HepG2 (cell line): ENCODE results near the gene TYW1. TPM values are rescaled to one million over a fixed set of nuclear protein-coding genes. Genes with fewer than 3 reads are reported as not detected.
A peak's percentile ranks its signal among the peaks of the same experiment; 100 is the strongest.

Experiments
- CEBPG ChIP-seq: IDR thresholded peaks from 2 replicates; pipeline ENCODE4 v1.6.1; 2016
- CTCF ChIP-seq: sonication (generic); formaldehyde crosslinking; IDR thresholded peaks from 2 replicates; pipeline ENCODE4 v1.5.0; 2020; ENCODE audit warnings: mild to moderate bottlenecking, missing genetic modification reagents, moderate library complexity
- DRAP1 ChIP-seq: IDR thresholded peaks from 2 replicates; pipeline ENCODE4 v1.6.1; 2016; ENCODE audit warnings: missing genetic modification reagents, missing compliant biosample characterization
- FOXA1 ChIP-seq, 2 experiments: fragments of 450-650 bp in 1 of 2; sonication (generic) in 1 of 2; formaldehyde crosslinking in 1 of 2; IDR thresholded peaks; 2 replicates each; pipeline versions ENCODE4 v1.4.0 to v1.6.1; 2016 to 2020; ENCODE audit warnings: missing genetic modification reagents in 1 of 2
- FOXA3 ChIP-seq: IDR thresholded peaks from 2 replicates; pipeline ENCODE4 v1.6.1; 2016; ENCODE audit warnings: missing genetic modification reagents, missing compliant biosample characterization
- FOXK2 ChIP-seq: fragments of 450-650 bp; IDR thresholded peaks from 2 replicates; pipeline ENCODE4 v1.6.1; 2016
- JUND ChIP-seq: sonication (generic); formaldehyde crosslinking; IDR thresholded peaks from 2 replicates; pipeline ENCODE4 v1.8.0; 2022; ENCODE audit warnings: mild to moderate bottlenecking, missing genetic modification reagents
- MXI1 ChIP-seq: IDR thresholded peaks from 3 replicates; pipeline ENCODE4 v1.6.1; 2012; ENCODE audit warnings: low read depth, low read length, inconsistent platforms, borderline replicate concordance
- POLR2G ChIP-seq: fragments of 200-400 bp; formaldehyde crosslinking; IDR thresholded peaks from 2 replicates; pipeline ENCODE4 v1.6.1; 2018; ENCODE audit warnings: mild to moderate bottlenecking, low read depth, low read length, moderate library complexity
- YEATS2 ChIP-seq: sonication (generic); formaldehyde crosslinking; IDR thresholded peaks from 2 replicates; pipeline ENCODE4 v1.4.0; 2020; ENCODE audit warnings: missing genetic modification reagents, borderline replicate concordance
- YY1 ChIP-seq: IDR thresholded peaks from 2 replicates; pipeline ENCODE4 v1.6.1; 2011; ENCODE audit warnings: low read length, low read depth, moderate library complexity, mild to moderate bottlenecking; ENCODE audit not compliant: insufficient read depth, insufficient replicate concordance
- ZNF501 ChIP-seq: sonication (generic); formaldehyde crosslinking; IDR thresholded peaks from 2 replicates; pipeline ENCODE4 v1.5.1; 2020; ENCODE audit warnings: mild to moderate bottlenecking, moderate library complexity, missing genetic modification reagents
- ZNF619 ChIP-seq: sonication (generic); formaldehyde crosslinking; IDR thresholded peaks from 2 replicates; pipeline ENCODE4 v1.4.0; 2020; ENCODE audit warnings: mild to moderate bottlenecking, missing genetic modification reagents
- ZNF788 ChIP-seq: sonication (generic); formaldehyde crosslinking; IDR thresholded peaks from 2 replicates; pipeline ENCODE4 v1.5.0; 2020; ENCODE audit warnings: mild to moderate bottlenecking, missing genetic modification reagents, borderline replicate concordance
- polyA plus RNA-seq, 8 experiments: library from polyadenylated mRNA; depleted of rRNA in 3 of 8; stranded (reverse) in 7 of 8; unstranded in 1 of 8; fragments of >200 nt; fragmentation: Illumina TruSeq in 4 of 8; extraction: Trizol in 4 of 8; gene quantifications; 2 replicates each; pipeline versions ENCODE4 v1.2.1 to v1.2.3, GENCODE V29; 2011 to 2016; ENCODE audit warnings: low read depth in 4 of 8, missing spikeins in 1 of 8, mixed read lengths in 1 of 8; ENCODE audit not compliant: insufficient read depth in 1 of 8
- total RNA-seq, 5 experiments: library from RNA; depleted of rRNA; stranded (reverse); fragments of >200 nt; fragmentation: Illumina TruSeq; extraction: Trizol; gene quantifications; 2 replicates each; pipeline ENCODE4 v1.2.3, GENCODE V29; 2016; ENCODE audit warnings: low read depth in 1 of 5
- TF ChIP-seq, protein P1 (sequence below): sonication (generic); formaldehyde crosslinking; IDR thresholded peaks from 2 replicates; pipeline ENCODE4 v1.5.1; 2020; ENCODE audit warnings: mild to moderate bottlenecking, missing genetic modification reagents, moderate library complexity

Gene TYW1
- total and polyA plus RNA-seq, 2 of the 13 experiments (the other 11 are each of a cell fraction or from before 2014, with no cell fraction given): 8.6 to 17.6 TPM

DNA sequence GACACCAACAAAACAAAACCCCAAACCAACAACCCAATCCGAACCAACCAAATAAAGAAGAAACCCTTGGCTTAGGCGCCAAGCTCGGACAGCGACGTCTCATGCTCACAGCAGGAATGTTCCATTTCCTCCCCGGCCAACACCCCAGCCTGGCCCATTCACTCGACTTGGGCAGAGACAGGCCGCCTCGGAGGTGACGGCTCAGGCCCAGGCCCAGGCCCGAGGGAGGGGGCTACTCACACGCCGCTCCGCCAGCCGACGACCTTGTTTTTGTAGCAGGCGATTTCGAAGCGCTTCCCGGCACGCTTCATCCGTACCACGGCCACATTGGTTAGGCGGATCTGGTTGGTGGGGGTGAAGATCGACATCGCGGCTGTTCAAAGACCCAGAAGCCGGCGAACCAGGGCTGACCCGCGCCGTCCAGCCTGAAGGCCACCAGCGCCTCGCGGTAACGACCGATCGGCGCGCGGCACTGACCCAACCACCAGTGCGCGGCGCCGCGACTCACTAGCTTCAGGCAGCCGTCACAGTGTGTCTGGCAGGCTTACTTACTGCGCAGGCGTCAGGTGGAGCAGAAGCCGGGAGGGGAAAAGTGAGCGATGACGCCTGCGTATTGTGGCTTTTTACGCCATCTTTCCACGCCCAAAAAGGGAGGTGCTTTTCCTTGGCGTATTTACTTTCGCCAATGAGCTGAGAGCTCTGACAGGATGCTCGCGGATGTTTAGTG lies 1.4 kb upstream of the TYW1 start, which contains the start of gene SBDS (continued):
- TF ChIP-seq, protein P1, sequence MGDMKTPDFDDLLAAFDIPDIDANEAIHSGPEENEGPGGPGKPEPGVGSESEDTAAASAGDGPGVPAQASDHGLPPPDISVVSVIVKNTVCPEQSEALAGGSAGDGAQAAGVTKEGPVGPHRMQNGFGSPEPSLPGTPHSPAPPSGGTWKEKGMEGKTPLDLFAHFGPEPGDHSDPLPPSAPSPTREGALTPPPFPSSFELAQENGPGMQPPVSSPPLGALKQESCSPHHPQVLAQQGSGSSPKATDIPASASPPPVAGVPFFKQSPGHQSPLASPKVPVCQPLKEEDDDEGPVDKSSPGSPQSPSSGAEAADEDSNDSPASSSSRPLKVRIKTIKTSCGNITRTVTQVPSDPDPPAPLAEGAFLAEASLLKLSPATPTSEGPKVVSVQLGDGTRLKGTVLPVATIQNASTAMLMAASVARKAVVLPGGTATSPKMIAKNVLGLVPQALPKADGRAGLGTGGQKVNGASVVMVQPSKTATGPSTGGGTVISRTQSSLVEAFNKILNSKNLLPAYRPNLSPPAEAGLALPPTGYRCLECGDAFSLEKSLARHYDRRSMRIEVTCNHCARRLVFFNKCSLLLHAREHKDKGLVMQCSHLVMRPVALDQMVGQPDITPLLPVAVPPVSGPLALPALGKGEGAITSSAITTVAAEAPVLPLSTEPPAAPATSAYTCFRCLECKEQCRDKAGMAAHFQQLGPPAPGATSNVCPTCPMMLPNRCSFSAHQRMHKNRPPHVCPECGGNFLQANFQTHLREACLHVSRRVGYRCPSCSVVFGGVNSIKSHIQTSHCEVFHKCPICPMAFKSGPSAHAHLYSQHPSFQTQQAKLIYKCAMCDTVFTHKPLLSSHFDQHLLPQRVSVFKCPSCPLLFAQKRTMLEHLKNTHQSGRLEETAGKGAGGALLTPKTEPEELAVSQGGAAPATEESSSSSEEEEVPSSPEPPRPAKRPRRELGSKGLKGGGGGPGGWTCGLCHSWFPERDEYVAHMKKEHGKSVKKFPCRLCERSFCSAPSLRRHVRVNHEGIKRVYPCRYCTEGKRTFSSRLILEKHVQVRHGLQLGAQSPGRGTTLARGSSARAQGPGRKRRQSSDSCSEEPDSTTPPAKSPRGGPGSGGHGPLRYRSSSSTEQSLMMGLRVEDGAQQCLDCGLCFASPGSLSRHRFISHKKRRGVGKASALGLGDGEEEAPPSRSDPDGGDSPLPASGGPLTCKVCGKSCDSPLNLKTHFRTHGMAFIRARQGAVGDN (CRISPR knock-in tag): peak; percentile 95
- TF ChIP-seq FOXA3 (CRISPR knock-in tag) (peak; percentile 85), ZNF501 (CRISPR knock-in tag) (peak; percentile 89), FOXA1 (IDR thresholded peaks at IDR 0.05) (peak; percentile 23; the same call in 1 of the 2 replicates), FOXA1 (CRISPR knock-in tag; IDR thresholded peaks at IDR 0.05) (peak; percentile 86), FOXK2 (peak; percentile 98), JUND (CRISPR knock-in tag) (peak; percentile 63), YY1 (peak; percentile 66), ZNF619 (CRISPR knock-in tag) (peak; percentile 30), ZNF788 (CRISPR knock-in tag) (peak; percentile 69; the same call in 1 of the 2 replicates), POLR2G (peak; percentile 90), DRAP1 (peak; percentile 80), MXI1 (peak; percentile 53; the same call in 1 of the 3 replicates), CEBPG (CRISPR knock-in tag) (peak; percentile 15; the same call in 1 of the 2 replicates), YEATS2 (CRISPR knock-in tag) (0 out of 2 replicates have a peak, but pooled peaks have one; percentile 60), CTCF (peak; percentile 56)
